NOMO-1 treated with dmso at 0.1 percent for 144 hours (cell line): ENCODE measurements around the gene ASPHD1.
"Not testable (repeated sequence)": the region's sequence is repeated elsewhere in the genome, so short reads cannot be mapped to it uniquely, and the experiment has no call there.

Source experiments
- DNase-seq: peaks from one replicate; lab custom pipeline; 2025; ENCODE audit not compliant: unreplicated experiment; lab: John Stamatoyannopoulos, UW

The ASPHD1 gene, protein sequence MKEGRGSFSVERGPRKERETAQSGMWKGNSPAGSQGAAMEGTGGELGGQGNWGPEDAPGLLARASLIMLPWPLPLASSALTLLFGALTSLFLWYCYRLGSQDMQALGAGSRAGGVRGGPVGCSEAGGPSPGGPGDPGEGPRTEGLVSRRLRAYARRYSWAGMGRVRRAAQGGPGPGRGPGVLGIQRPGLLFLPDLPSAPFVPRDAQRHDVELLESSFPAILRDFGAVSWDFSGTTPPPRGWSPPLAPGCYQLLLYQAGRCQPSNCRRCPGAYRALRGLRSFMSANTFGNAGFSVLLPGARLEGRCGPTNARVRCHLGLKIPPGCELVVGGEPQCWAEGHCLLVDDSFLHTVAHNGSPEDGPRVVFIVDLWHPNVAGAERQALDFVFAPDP

DNA sequence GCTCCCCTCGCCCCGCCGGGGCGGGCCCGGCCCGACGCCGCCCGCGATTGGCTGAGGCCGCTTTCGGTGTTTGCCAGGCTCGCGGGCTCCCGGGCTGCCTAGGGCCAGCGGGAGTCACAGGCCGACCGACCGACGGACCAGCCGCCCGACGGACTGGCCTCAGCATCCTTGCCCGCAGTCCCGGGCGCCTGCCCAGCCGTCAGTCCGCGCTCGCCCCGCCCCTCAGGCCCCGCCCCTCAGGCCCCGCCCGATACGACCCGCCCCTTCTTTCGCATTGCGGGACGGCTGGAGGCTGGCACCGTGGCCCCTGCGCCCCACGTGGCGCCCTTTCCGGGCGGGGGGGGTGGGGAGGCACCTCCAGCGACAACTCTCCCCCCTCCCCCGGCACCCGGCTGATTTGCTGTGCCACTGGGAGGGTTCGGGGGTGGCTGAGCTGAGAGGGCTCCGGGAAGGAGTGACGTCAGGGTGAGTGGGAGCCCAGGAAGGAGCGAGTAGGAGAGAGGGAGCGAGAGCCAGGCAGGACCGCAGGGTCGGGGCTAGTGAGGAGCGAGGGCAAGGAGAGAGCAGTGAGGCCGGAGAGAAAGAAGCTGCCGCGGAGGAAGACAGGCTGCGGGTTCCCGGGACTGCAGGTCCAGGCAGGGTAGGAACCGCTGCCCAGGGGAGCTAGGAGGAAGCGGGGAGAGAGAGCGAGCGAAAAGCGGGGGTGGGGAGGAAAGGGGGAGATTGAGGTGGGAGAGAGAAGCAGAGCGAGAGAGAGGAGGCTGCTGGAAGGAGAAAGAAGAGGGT lies at the start of gene ASPHD1:
ASPHD1 (plus strand) TSS at position 387 of the 786 bp plus-strand sequence. CDS start 484 bp downstream, outside the sequence.
- peak; percentile 31 for DNase-seq

DNA sequence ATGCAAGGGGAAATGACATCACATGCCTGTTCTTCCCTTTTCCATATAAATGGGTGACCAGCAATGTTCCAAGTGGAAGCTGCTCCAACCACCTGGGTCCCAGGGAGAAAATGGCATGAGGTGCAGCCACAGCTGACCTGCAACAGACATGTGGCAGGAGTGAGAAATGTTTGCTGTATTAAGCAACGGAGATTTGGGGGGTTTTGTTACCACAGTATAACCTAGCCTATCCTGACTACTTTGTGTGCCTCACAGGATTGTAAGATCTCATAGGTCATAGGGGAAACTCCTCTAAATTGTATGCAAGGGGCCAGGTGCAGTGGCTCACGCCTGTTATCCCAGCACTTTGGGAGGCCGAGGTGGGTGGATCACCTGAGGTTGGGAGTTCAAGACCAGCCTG lies 49.3 kb upstream of the ASPHD1 start:
- no peak for DNase-seq

DNA sequence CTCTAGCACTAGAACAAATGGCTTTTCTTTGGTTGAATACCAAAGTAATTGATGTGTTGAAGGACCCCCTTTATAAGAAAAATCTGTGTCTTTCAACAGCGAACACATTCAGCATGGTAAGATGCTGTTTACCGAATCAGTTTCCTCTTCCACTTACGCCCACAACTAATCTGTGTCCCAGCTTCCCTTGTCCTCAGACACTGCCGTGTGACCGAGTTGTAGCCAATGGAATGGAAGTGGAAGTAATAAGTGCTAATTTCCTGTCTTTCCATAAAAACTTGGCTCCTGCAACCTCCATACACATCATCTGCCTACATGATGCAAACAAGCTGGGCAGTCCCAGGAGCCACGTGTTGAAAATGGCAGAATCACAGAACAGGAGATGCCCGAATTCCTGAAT lies 47.6 kb upstream of the ASPHD1 start:
- DNase-seq = no peak

DNA sequence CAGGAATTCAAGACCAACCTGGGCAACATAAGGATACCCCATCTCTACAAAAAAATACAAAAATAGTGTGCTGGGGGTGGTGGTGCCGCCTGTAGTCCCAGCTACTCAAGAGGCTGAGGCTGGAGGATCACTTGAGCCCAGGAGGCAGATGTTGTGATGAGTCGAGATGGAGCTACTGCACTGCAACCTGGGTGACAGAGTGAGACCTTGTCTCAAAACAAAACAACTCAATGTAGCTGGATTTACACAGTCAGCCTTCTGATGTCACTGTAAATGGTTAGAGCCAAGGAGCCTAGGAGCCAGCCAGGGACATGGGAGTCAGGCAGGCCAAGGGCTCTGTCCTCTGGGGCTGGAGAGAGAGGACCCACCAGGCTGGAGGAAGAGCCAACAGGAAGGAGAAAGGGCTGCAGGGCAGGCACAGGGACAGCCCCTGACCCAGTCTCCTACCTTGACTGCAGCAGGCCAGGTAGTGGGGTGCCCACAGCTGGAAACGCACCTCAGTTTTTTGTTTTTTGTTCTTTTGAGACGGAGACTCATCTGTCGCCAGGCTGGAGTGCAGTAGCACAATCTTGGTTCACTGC lies 45.7 kb upstream of the ASPHD1 start:
- DNase-seq = no peak

DNA sequence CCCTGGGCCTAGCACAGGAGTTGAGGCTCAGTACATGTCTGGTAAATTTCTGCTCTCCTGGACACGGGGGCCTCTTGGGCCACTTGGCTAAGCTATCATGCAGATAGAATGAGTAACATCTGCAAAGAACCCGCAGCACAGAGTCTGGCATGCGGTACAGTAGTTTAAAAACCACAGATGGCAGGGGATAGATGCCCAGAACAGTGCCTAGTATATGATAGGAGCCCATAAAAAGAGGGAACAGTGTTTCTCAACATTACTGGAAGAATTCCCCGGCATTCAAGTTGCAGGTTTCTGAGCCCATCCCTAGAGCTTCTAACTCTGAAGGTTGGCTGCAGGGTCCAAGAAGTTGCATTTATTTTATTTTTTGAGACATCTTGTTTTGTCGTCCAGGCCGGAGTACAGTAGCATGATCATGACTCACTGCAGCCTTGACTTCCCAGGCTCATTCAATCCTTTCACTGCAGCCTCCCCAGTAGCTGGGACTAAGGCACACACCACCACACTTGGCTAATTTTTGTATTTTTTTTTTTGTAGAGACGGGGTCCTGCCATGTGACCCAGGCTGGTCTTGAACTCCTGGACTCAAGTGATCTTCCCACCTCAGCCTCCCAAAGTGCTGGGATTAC lies 43.0 kb upstream of the ASPHD1 start:
- DNase-seq = no peak

DNA sequence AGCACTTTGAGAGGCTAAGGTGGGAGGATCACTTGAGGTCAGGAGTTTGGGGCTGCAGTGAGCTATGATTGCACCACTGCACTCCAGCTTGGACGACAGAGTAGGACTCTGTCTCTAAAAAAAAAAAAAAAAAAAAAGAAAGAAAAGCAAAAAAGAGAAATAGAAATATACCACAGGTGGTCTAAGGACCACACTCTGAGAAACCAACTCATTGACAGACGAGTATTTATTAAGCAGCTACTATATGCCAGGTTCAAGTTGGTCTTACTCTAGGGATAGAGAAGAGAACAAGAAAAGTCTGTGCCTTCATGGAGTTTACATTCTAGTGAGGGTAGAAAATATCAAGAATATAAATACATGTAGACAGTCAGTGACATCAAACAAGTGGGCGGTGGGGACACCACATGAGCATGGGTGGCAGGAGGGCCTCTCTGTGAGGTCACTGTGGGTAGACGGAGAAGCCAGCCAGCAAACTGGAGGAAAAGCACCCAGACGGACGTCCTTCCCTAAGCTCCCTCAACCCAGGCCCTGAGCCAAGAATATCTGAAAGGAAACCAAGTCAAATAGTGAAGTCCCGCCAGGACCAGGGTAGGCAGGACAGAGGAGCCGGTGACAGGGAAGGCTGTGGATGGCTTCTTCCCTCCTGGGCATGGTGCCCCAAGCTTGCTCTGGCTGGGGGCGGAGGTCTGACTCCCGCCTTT lies 42.0 kb upstream of the ASPHD1 start:
- DNase-seq = no peak

DNA sequence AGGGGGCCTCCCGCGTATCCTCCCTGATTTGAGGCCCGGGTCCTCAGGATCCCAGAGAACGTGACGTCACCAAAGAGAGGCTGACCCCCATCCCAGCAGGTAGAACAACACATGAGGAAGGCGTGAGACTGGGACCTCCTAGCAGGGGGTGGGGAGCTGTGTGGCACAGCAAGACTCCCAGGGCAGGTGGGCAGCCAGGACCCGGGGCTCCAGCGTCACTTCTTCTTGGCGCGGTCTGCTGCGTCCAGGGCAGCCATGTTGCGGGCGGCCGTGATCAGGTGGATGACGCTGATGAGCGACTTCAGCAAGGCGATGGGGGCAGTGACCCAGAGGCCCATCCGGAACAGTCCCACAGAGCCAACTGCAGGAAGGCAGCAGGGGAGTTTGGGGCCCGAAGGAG lies 41.3 kb upstream of the ASPHD1 start:
- no peak for DNase-seq

DNA sequence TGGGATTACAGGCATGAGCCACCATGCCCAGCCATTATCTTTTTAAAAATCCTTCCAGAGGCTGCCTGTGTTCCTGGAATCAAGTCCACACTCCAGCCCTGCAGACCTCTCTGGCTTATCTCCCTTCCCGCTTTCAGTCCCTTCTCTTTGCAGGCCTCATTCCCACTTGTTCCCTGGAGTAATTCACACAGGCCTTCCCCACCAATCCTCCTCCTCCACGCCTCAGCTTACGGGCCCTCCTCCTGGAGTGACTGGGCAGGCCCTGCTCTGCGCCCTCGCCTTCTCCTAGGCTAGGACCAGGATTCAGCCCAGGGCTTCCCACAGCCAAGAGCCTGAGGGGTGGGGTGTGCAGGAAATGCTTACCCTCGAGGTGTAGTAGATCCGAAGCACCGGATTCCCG lies 40.1 kb upstream of the ASPHD1 start:
- no peak for DNase-seq

DNA sequence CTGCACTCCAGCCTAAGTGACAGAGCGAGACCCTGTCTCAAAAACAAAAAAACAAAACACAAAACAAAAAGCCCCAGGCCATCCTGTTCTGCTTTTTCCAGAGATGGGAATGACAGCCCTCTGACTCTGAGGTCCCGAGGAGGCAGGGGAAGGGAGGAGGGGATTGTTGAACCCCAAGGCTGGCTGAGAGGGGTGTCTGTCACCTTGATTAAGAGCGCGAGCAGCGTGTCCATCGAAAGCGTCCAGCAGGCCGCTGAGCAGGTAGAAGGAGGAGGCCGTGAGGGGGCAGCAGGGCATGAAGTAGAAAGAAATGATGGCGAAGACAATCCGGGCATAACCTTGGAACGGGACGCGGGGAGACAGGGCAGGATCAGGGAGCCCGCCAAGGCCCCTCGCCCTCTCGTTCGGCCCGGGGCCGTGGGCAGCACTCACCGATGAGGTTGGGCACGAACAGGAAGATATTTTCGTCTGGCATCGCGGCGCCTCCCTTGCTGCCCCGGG lies 37.9 kb upstream of the ASPHD1 start:
- no peak for DNase-seq

DNA sequence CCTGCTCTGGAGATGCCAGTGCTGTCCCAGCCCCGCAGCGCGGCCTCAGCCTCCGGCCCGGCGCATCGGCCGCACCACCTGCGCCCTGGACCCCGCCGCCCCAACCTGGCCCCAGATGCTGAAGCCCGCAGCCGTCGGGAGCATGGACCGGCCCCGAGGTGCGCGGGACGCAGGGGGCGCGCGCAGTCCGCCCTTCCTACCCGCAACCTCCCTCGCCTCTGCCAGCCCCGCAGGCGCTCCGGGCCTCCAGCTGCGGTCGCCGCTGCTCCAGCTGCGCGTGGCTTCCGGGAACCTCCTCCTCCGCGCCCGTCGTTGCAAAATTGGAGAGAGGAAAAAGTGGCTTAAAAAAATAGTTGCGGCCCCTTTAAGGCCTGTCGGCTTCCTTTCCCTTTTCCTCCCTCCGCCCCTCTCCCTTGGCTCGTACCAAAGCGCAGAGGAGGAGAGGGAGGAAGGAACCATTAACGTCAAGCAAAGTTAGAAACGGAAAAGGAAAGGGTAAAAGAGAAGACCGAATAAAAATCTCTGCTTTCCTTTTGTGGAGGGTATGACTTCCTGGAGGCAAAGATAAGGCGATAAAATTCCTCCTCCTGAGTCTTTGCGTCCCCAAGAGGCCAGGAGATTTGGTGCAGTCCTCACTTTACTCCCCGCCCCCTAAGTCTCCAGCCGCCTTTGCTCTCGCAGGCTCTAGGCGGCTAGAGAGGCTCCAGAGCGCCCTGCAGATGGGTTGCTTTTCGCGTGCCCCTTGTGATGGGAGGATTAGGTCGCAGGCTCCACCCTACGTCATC lies 37.2 kb upstream of the ASPHD1 start, which contains the start of gene CDIPT:
CDIPT (minus strand) TSS at position 343 of the 785 bp plus-strand sequence. CDS start 369 bp downstream, outside the sequence.
- DNase-seq = peak; percentile 96

DNA sequence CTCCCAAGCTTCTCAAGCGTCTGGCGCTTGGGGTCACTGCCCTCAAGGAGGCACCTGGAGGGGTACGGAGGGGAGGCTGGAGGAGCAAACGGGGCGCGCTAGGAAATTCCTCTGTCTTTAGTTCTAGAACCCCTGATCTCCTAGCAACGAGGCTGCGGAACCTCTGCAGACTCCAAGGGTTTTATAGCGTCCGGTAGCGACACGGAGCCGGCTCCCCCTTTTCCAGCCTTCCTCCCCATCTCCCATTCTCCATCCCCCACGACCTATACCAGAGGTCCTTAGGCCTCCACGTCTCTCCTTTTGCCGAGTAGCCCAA lies 36.7 kb upstream of the ASPHD1 start:
- DNase-seq = no peak

DNA sequence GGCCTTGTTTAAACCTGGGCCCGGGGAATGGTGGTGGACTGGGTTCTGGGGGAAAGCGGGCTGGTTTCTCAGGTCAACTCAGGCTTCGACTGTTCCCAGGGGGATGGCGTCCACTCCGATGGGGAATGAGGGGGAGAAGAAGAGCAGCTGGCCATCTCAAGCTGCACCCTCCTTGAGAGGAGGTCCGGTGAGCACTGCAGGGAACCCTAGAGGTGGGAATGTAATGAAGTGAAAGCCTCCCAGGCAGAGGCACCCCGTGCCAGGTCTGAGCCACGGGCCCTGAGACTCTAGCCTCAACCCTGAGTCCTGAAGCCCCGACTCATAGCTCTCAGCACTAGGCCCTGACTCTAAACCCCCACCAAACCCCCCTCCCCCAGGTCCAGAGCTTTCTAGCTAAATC lies 36.1 kb upstream of the ASPHD1 start:
- no peak for DNase-seq

DNA sequence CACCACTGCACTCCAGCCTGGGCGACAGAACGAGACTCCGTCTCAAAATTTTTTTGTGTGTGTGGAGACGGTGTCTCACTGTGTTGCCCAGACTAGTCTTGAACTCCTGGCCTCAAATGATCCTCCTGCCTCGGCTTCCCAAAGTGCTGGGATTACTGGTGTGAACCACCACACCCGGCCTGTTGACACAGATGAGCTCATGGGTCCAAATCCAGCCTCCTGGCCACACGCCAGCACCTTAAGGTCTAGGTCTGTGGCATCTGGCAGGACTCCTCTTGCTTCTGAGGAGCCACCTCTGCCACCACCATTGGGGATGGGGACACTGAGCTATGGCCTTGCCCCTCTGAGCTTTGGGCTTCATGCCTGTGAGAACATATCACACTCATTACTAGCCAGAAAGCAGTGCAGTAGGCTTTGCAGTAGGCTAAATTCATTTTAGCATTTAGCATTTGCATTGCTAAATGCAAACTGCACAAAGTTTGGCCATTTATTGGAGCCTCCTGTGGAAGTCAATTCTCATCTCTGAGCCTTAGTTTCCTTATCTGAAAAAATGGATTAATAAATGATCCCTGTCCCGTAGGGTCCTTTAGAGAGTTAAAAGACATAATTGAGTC lies 31.8 kb upstream of the ASPHD1 start:
- no peak for DNase-seq

DNA sequence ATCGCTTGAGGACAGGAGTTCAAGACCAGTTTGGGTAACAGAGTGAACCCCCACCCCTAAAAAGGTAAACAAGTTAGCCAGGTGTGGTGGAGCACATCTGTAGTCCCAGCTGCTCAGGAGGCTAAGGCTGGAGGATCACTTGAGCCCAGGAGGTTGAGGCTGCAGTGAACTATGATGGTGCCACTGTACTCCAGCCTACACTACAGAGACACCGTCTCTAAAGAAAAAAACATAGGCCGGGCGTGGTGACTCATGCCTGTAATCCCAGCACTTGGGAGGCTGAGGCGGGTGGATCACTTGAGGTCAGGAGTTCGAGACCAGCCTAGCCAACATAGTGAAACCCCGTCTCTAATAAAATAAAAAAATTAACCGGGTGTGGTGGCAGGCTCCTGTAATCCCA lies 31.2 kb upstream of the ASPHD1 start:
- DNase-seq = not testable (repeated sequence)

DNA sequence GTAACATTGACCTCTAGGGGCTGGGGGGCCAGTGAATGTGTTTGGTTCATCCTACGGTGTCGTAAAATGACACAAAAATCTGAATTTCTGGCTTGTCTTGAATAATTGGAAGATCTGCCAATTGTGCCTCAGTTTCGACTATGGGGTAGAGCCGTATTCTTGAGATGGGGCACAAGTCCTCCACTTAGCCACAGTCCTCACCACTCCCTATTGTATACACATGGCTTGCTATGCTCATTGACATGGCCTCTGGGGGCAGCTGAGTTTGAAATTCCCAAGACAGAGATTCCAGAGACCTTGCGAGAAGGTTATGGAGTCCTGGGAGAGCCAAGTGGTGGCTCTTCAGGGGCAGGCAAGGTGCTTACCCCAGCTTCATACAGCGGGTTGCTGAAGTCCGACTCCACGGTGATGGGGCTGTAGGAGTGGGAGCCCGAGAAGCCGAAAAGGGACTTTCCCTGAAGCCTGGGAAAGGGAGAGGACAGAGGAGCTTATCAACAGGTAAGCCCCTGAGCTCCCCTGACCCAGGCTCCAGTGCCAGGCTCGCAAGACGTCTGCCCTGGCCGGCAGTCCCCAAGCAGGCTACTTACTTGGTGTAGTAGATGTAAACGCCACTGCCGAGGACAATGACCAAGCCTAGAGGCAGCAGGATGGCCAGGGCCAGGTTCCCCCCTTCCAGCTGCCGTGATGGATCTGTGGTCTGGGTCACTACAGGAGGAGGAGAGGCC lies 28.3 kb upstream of the ASPHD1 start:
- DNase-seq = no peak

DNA sequence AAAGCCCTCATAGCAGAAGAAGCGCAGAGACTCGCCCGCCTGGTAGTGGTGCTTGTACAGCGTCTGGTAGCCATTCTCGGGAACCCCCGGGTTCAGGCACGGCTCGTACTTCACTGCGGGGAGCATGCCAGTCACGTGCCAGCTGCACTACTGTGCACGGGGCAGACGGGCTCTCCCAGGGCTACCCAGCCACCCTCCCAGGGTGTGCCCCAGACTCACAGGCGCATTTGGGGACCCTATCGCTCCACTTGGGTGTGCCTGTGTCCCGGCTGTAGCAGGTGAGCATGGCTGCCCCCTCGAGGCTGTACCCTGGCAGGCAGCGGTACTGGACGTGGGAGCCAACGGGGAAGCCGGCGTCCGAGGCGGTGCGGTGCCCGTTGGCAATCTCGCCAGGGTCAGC lies 27.0 kb upstream of the ASPHD1 start:
- no peak for DNase-seq

DNA sequence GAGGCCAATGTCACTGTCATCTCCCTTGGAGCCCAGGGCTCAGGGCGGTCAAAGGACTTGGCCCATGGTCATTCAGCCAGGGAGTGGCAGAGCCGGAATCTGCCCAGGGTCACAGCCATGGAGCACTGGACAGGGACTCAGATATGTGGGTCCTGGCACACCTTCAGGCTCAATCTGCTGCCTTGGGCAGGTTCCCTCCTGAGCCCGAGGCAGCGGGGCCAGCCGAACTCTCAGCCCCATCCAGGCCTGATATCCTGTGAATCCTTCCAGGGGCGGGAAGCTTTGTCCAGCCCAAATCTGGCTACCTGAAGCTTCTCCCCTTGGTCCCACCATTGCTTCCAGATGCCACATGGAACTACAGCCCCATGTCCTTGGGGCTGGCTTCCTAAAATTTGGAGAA lies 25.1 kb upstream of the ASPHD1 start:
- DNase-seq = no peak

DNA sequence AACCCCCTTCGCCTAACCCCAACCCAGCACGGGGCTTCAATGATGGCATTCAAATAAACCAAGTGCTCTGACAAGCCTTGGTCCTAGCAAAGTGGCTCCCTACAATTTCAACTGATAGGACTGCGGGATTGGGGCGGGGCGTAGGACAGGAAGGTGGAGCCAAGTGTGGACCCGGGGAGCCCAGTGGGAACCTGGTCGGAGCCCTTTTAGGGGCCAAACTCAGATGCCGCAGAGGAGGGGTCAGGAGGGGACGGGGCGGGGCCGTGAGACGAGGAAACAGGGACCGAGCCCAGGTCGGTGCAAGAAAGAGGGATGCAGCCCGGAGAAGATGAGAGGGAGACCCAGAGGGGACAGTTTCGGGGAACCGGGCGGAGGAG lies 24.1 kb upstream of the ASPHD1 start:
- no peak for DNase-seq
